Astrocyte (in vitro differentiated cells and primary cell): ENCODE results near the gene HMOX2.

Experiments used
- CTCF ChIP-seq: IDR thresholded peaks from 2 replicates; pipeline ENCODE4 v1.5.1; 2011; ENCODE audit warnings: low read depth, mild to moderate bottlenecking, inconsistent platforms, low read length, moderate library complexity; ENCODE audit not compliant: insufficient read depth
- EZH2 ChIP-seq: IDR thresholded peaks from 2 replicates; pipeline ENCODE4 v1.6.1; 2012; ENCODE audit warnings: mild to moderate bottlenecking, low read length, inconsistent platforms; ENCODE audit not compliant: insufficient read depth

GRCh38 chr16:4455081-4455480 is 21.1 kb upstream of the HMOX2 start:
- TF ChIP-seq CTCF (no peak), EZH2 (no peak)
